Fibroblast of lung (primary cell): ENCODE results near the gene TOGARAM2. TPM values are rescaled to one million over a fixed set of nuclear protein-coding genes. Genes with fewer than 3 reads are reported as not detected.

Experiments used
- DNase-seq, 2 donors: peaks; one replicate each; pipeline versions ENCODE4 v3.0.0 to v3.0.0-alpha.2; 2010; ENCODE audit warnings: low read depth in 2 of 2
- H2AFZ ChIP-seq: 2 replicates; pipeline ENCODE4 v1.5.1; 2012; ENCODE audit warnings: low read length, control low read depth, inconsistent platforms
- H3K27ac ChIP-seq: 2 replicates; pipeline ENCODE4 v1.5.1; 2011; ENCODE audit warnings: low read length, control low read depth; ENCODE audit not compliant: insufficient read depth
- H3K27me3 ChIP-seq: 2 replicates; pipeline ENCODE4 v1.5.1; 2011; ENCODE audit warnings: mild to moderate bottlenecking, low read length; ENCODE audit not compliant: control insufficient read depth, insufficient read depth
- H3K36me3 ChIP-seq: 2 replicates; pipeline ENCODE4 v1.5.1; 2011; ENCODE audit warnings: low read length; ENCODE audit not compliant: control insufficient read depth, insufficient read depth
- H3K4me1 ChIP-seq: 2 replicates; pipeline ENCODE4 v1.5.1; 2011; ENCODE audit warnings: low read length; ENCODE audit not compliant: control insufficient read depth, insufficient read depth; ENCODE audit errors: extremely low read depth
- H3K4me2 ChIP-seq: 2 replicates; pipeline ENCODE4 v1.5.1; 2011; ENCODE audit warnings: low read length, control low read depth; ENCODE audit not compliant: insufficient read depth; ENCODE audit errors: extremely low read depth
- H3K4me3 ChIP-seq, 4 experiments: fragments of 200-600 bp in 1 of 4; sonication (generic) in 1 of 4; replicated peaks in 1 of 4; 2 replicates each; pipeline ENCODE4 v1.5.1; 2011 to 2016; ENCODE audit warnings: low read length in 4 of 4, low read depth in 3 of 4, mild to moderate bottlenecking in 3 of 4, control low read depth in 2 of 4, inconsistent platforms in 1 of 4, mixed read lengths in 1 of 4; ENCODE audit not compliant: insufficient read depth in 1 of 4; ENCODE audit errors: control extremely low read depth in 1 of 4
- H3K79me2 ChIP-seq: 2 replicates; pipeline ENCODE4 v1.5.1; 2012; ENCODE audit warnings: mild to moderate bottlenecking, low read length, inconsistent platforms; ENCODE audit not compliant: control insufficient read depth, insufficient read depth
- H3K9ac ChIP-seq: 2 replicates; pipeline ENCODE4 v1.5.1; 2011; ENCODE audit warnings: mild to moderate bottlenecking, low read length, control low read depth; ENCODE audit not compliant: insufficient read depth
- H3K9me3 ChIP-seq: 2 replicates; pipeline ENCODE4 v1.5.1; 2012; ENCODE audit warnings: low read depth, low read length; ENCODE audit not compliant: control insufficient read depth, insufficient read depth
- H4K20me1 ChIP-seq: 2 replicates; pipeline ENCODE4 v1.5.1; 2011; ENCODE audit warnings: low read length; ENCODE audit not compliant: control insufficient read depth, insufficient read depth; ENCODE audit errors: extremely low read depth
- CTCF ChIP-seq, 2 donors: IDR thresholded peaks in 1 of 2; conservative IDR thresholded peaks in 1 of 2; 1 replicate in 1 of 2; 2 replicates in 1 of 2; pipeline ENCODE4 v1.5.1; 2011 to 2012; ENCODE audit warnings: low read length in 2 of 2, control low read depth in 1 of 2, inconsistent platforms in 1 of 2, low read depth in 1 of 2, mild to moderate bottlenecking in 1 of 2
- EZH2 ChIP-seq: IDR thresholded peaks from 2 replicates; pipeline ENCODE4 v1.5.1; 2012; ENCODE audit warnings: low read length, control low read depth, mild to moderate bottlenecking; ENCODE audit errors: missing control alignments
- polyA plus RNA-seq, 2 donors: library from polyadenylated mRNA; depleted of rRNA in 1 of 2; stranded (reverse) in 1 of 2; unstranded in 1 of 2; fragments of >200 nt; gene quantifications; 2 replicates each; pipeline ENCODE4 v1.2.1, GENCODE V29; 2011 to 2012; ENCODE audit warnings: missing spikeins in 1 of 2
- total RNA-seq: library from RNA; depleted of rRNA; stranded (reverse); fragments of >200 nt; gene quantifications from 2 replicates; pipeline ENCODE4 v1.2.1, GENCODE V29; 2014

The TOGARAM2 gene
- total and polyA plus RNA-seq, 2 donors (not counting 1 experiment from before 2014, with no cell fraction given): 0.15 to 0.33 TPM

GRCh38 chr2:28949617-28950305 lies 31.3 kb upstream of the TOGARAM2 start:
- Histone ChIP-seq H3K27ac (no peak overlapping the region), H3K9ac (no peak overlapping the region), H3K27me3 (no peaks in the 10 kb centered on the region), H3K36me3 (peaks cover 9% of the 10 kb centered on the region), H3K4me2 (no peak overlapping the region), H2AFZ (no peak overlapping the region), H3K9me3 (no peaks in the 10 kb centered on the region), H4K20me1 (no peaks in the 10 kb centered on the region), H3K4me3 (no peak overlapping the region), H3K79me2 (no peaks in the 10 kb centered on the region), H3K4me1 (peaks cover 6% of the 10 kb centered on the region)
- no peak for DNase-seq
- TF ChIP-seq EZH2 (no peak), CTCF (conservative IDR thresholded peaks at IDR 0.05 in 1 of 2, IDR thresholded peaks at IDR 0.05 in 1 of 2; ENCODE audit: low read depth in 1 of 2, low read length in 2 of 2) (no peak)

- Histone ChIP-seq H3K27ac (no peak overlapping the region), H3K36me3 (peaks cover 9% of the 10 kb centered on the region), H3K4me1 (peaks cover 6% of the 10 kb centered on the region), H2AFZ (no peak overlapping the region), H3K9ac (no peak overlapping the region), H4K20me1 (no peaks in the 10 kb centered on the region), H3K4me2 (no peak overlapping the region), H3K27me3 (no peaks in the 10 kb centered on the region), H3K79me2 (no peaks in the 10 kb centered on the region), H3K4me3 (no peak overlapping the region), H3K9me3 (no peaks in the 10 kb centered on the region)
- no peak for DNase-seq
- TF ChIP-seq EZH2: no peak
- TF ChIP-seq CTCF (conservative IDR thresholded peaks at IDR 0.05 in 1 of 2, IDR thresholded peaks at IDR 0.05 in 1 of 2; ENCODE audit: low read depth in 1 of 2, low read length in 2 of 2): no peak
Measured at GRCh38 chr2:28950941-28951630, 30.0 kb upstream of the TOGARAM2 start.

- H3K4me1 ChIP-seq: peaks cover 6% of the 10 kb centered on the region
- H3K9me3 ChIP-seq: no peaks in the 10 kb centered on the region
- peaks cover 4% of the 10 kb centered on the region for H3K36me3 ChIP-seq
- TF ChIP-seq CTCF (conservative IDR thresholded peaks at IDR 0.05 in 1 of 2, IDR thresholded peaks at IDR 0.05 in 1 of 2; ENCODE audit: low read depth in 1 of 2, low read length in 2 of 2) (no peak), EZH2 (no peak)
- H3K4me3 ChIP-seq: no peak overlapping the region
- H3K4me2 ChIP-seq: no peak overlapping the region
- no peak overlapping the region for H3K9ac ChIP-seq
- no peak overlapping the region for H3K27ac ChIP-seq
- no peak overlapping the region for H2AFZ ChIP-seq
- H3K79me2 ChIP-seq: no peaks in the 10 kb centered on the region
- H4K20me1 ChIP-seq: no peaks in the 10 kb centered on the region
- no peaks in the 10 kb centered on the region for H3K27me3 ChIP-seq
- peak in 1 of 2 donors; percentile 87 for DNase-seq
Measured at GRCh38 chr2:28951910-28952835, 28.9 kb upstream of the TOGARAM2 start.
